ENCODE results near the gene SGPL1.

DNA sequence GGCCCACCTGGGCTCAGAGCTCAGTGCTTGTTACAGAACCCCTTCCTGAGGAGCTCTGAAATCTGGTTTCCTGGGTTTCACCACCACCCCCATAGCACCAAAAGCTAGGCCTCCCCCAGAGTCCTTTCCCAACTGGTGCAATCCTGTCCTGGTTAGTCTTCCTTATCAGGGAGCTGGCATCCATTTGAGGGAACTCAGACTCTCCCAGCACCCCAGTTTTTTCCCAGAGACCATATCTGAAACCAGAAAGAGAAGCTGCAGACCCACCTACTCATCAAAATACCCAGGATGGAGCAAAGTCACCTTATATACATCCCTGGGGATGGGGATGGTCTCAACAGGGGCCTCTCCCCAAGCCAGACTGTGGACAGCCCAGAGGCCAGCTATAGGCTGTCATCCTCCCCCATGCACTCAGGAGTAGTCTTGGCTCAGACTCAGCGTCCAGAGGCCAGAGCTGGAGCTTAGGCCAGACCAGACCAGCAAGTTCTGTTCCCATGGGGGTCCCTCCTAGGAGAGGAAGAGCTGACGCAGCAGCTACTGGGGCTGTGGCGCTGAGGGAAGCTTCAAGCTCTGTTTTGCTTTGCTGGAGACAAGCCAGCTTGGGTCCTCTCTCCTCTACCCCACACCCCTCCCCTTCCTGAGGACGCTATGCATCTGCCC, 33.5 kb upstream of the SGPL1 start:
- TF ChIP-seq, protein P1, sequence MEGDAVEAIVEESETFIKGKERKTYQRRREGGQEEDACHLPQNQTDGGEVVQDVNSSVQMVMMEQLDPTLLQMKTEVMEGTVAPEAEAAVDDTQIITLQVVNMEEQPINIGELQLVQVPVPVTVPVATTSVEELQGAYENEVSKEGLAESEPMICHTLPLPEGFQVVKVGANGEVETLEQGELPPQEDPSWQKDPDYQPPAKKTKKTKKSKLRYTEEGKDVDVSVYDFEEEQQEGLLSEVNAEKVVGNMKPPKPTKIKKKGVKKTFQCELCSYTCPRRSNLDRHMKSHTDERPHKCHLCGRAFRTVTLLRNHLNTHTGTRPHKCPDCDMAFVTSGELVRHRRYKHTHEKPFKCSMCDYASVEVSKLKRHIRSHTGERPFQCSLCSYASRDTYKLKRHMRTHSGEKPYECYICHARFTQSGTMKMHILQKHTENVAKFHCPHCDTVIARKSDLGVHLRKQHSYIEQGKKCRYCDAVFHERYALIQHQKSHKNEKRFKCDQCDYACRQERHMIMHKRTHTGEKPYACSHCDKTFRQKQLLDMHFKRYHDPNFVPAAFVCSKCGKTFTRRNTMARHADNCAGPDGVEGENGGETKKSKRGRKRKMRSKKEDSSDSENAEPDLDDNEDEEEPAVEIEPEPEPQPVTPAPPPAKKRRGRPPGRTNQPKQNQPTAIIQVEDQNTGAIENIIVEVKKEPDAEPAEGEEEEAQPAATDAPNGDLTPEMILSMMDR (IDR thresholded peaks at IDR 0.05) = no peak
- TF ChIP-seq POLR2AphosphoS5 (IDR thresholded peaks at IDR 0.05; ENCODE audit: insufficient read depth in 1 of 2, low read depth in 1 of 2) (no peak), POLR2A (IDR thresholded peaks at IDR 0.05) (no peak)

Data from vagina (tissue), 2 donors.